ENCODE data around the gene ZBTB17. TPM values are rescaled to one million over a fixed set of nuclear protein-coding genes. Genes with fewer than 3 reads are reported as not detected.
A peak's percentile ranks its signal among the peaks of the same experiment; 100 is the strongest.

The ZBTB17 gene
- total and polyA plus RNA-seq, 2 of the 4 experiments (the other 2 are of a cell fraction) = 26.3 to 58.2 TPM

GRCh38 chr1:15972409-15972808, 3.5 kb downstream of the ZBTB17 start:
- H4K20me1 ChIP-seq (ENCODE audit: insufficient read depth, low read length) = peaks cover 17% of the 10 kb centered on the region
- no peak overlapping the region for H3K14ac ChIP-seq (replicated peaks; ENCODE audit: low read depth, low read length)
- ChIA-PET POLR2A (ENCODE audit: unreplicated experiment) (no interaction called here), CTCF (interaction anchor here (0.8 to 1.1 kb wide), 2 partner anchors 22 to 156 kb away, joined by 3 to 5 read pairs; no protein-coding TSS in a partner anchor)
- no peak overlapping the region for H2BK120ac ChIP-seq (ENCODE audit: low read depth, low read length)
- H3K9me3 ChIP-seq (ENCODE audit: control insufficient read depth, insufficient read depth, low read length) = no peaks in the 10 kb centered on the region; the same call in 1 of the 2 replicates
- BruUV-seq (replicated peaks) = no TSS peak
- no peak overlapping the region for H3K4me3 ChIP-seq (ENCODE audit: insufficient read depth, low read depth, low read length)
- DNase-seq (no peak), ATAC-seq (ENCODE audit: low read depth) (no peak)
- no peak overlapping the region for H3K18ac ChIP-seq (ENCODE audit: low read depth, low read length)
- no peak overlapping the region for H4K8ac ChIP-seq (ENCODE audit: low read depth in 2 of 2, low read length in 2 of 2)
- intact Hi-C loops (cut with micrococcal nuclease) (no loop called here), dilution Hi-C loops (cut with HindIII; ENCODE audit: low sequenced_read_pairs, unreplicated experiment) (no loop called here), in situ Hi-C loops (cut with MboI; ENCODE audit: low sequenced_read_pairs) (no loop called here)
- H3K4me1 ChIP-seq (ENCODE audit: control insufficient read depth, insufficient read depth, low read length) = peaks cover 6% of the 10 kb centered on the region; the same call in 1 of the 2 replicates
- 100% methylated on average over 1 of the region's 1 CpG; no CpG with 5 or more reads in 1 of the 2 experiments for WGBS, 2 experiments (ENCODE audit: extremely low coverage in 2 of 2, insufficient read length in 1 of 2)
- peaks cover 32 to 67% of the 10 kb centered on the region in 2 experiments; a peak in 3 of 4 replicates for H3K79me1 ChIP-seq (ENCODE audit: low read depth in 1 of 2, low read length in 2 of 2)
- H3K4ac ChIP-seq (ENCODE audit: low read depth, low read length) = no peak overlapping the region
- H3K27ac ChIP-seq (ENCODE audit: insufficient read depth, low read length) = no peak overlapping the region
- H2BK5ac ChIP-seq (ENCODE audit: low read depth, low read length, poor library complexity, severe bottlenecking) = no peak overlapping the region
- H3K27me3 ChIP-seq (ENCODE audit: control insufficient read depth, insufficient read depth, low read length) = no peaks in the 10 kb centered on the region
- TF ChIP-seq SMC3 (IDR thresholded peaks at IDR 0.05; ENCODE audit: low read depth, low read length) (no peak), RAD21 (IDR thresholded peaks at IDR 0.05; ENCODE audit: low read length) (no peak), NFE2L2 (IDR thresholded peaks at IDR 0.05; ENCODE audit: low read depth, low read length) (no peak), MAFK (IDR thresholded peaks at IDR 0.05; ENCODE audit: low read depth, low read length) (no peak), MAZ (IDR thresholded peaks at IDR 0.05; ENCODE audit: borderline replicate concordance, low read depth, low read length) (no peak), CTCF (conservative IDR thresholded peaks at IDR 0.05; ENCODE audit: low read depth, low read length) (no peak), MXI1 (IDR thresholded peaks at IDR 0.05; ENCODE audit: borderline replicate concordance, low read depth, low read length) (no peak)
- peaks cover 14% of the 10 kb centered on the region for H3K9me1 ChIP-seq (ENCODE audit: insufficient read depth, low read length)
- H2AK9ac ChIP-seq (replicated peaks; ENCODE audit: low read depth, low read length, poor library complexity) = no peak overlapping the region
- H3K4me2 ChIP-seq (ENCODE audit: low read depth, low read length) = no peak overlapping the region
- H3K9ac ChIP-seq (ENCODE audit: low read depth, low read length) = no peak overlapping the region
- no peak overlapping the region; the same call in 1 of the 2 replicates for H4K91ac ChIP-seq (ENCODE audit: insufficient read depth, low read depth, low read length)
- H2AK5ac ChIP-seq (ENCODE audit: low read depth, low read length) = no peak overlapping the region; the same call in 1 of the 2 replicates
- no peak overlapping the region for H2AFZ ChIP-seq (replicated peaks; ENCODE audit: low read length, poor library complexity)
- no peak overlapping the region for H2BK20ac ChIP-seq (ENCODE audit: low read depth, low read length)
- H4K5ac ChIP-seq (ENCODE audit: low read depth, low read length) = no peak overlapping the region
- H2BK15ac ChIP-seq (ENCODE audit: low read depth, low read length) = no peak overlapping the region
- H3K36me3 ChIP-seq (ENCODE audit: control insufficient read depth, insufficient read depth, low read length) = peaks cover 30% of the 10 kb centered on the region
- 0 out of 2 replicates have a peak overlapping the region, but pooled peaks have one; percentile 1 for H3K23ac ChIP-seq (ENCODE audit: low read depth, low read length)
- no peak overlapping the region for H3K56ac ChIP-seq (ENCODE audit: extremely low read depth, insufficient read depth, low read length)
